ENCODE measurements around the gene PNPLA5. TPM values are rescaled to one million over a fixed set of nuclear protein-coding genes. Genes with fewer than 3 reads are reported as not detected.

The PNPLA5 gene
- total RNA-seq, 2 experiments from 2014 or later: 0.15 TPM; not detected in 1

- H3K27ac ChIP-seq (ENCODE audit: low read depth, low read length, poor library complexity, severe bottlenecking): no peak overlapping the region
- no peaks in the 10 kb centered on the region for H3K9me3 ChIP-seq (ENCODE audit: low read length)
- no TSS peak for BruUV-seq (replicated peaks)
- intact Hi-C loops (cut with micrococcal nuclease; ENCODE audit: unreplicated experiment): no loop called here
- H3K4me3 ChIP-seq (ENCODE audit: low read depth, low read length, poor library complexity, severe bottlenecking): no peak overlapping the region
- H3K79me2 ChIP-seq (ENCODE audit: insufficient read depth, low read depth, low read length): no peaks in the 10 kb centered on the region
- no peaks in the 10 kb centered on the region for H3K9me2 ChIP-seq (ENCODE audit: insufficient read depth, low read length)
- no peak for DNase-seq (ENCODE audit: low spot score)
- H2AFZ ChIP-seq (ENCODE audit: low read length): no peak overlapping the region
- no peaks in the 10 kb centered on the region for H3K36me3 ChIP-seq (ENCODE audit: insufficient read depth, low read length)
- no peaks in the 10 kb centered on the region for H4K20me1 ChIP-seq (ENCODE audit: insufficient read depth, low read length)
- TF ChIP-seq EZH2phosphoT487 (IDR thresholded peaks at IDR 0.05; ENCODE audit: borderline replicate concordance, low read depth, low read length) (no peak), CTCF (conservative IDR thresholded peaks at IDR 0.05; ENCODE audit: low read length) (no peak)
- POLR2A ChIA-PET: no interaction called here
- no peaks in the 10 kb centered on the region for H3K4me1 ChIP-seq (ENCODE audit: insufficient read depth, low read length, poor library complexity, severe bottlenecking)
- H3K4me2 ChIP-seq (ENCODE audit: low read length): no peak overlapping the region
- CTCF ChIA-PET (ENCODE audit: unreplicated experiment): no interaction called here
Measured at GRCh38 chr22:43847376-43848289, 44.2 kb downstream of the PNPLA5 start.

GRCh38 chr22:43846966-43847365 lies 44.8 kb downstream of the PNPLA5 start:
- ChIA-PET POLR2A (no interaction called here), CTCF (ENCODE audit: unreplicated experiment) (no interaction called here)
- no peak overlapping the region for H3K4me2 ChIP-seq (ENCODE audit: low read length)
- no peaks in the 10 kb centered on the region for H3K36me3 ChIP-seq (ENCODE audit: insufficient read depth, low read length)
- H3K4me3 ChIP-seq (ENCODE audit: low read depth, low read length, poor library complexity, severe bottlenecking): no peak overlapping the region
- DNase-seq (ENCODE audit: low spot score): no peak
- H3K27ac ChIP-seq (ENCODE audit: low read depth, low read length, poor library complexity, severe bottlenecking): no peak overlapping the region
- intact Hi-C loops (cut with micrococcal nuclease; ENCODE audit: unreplicated experiment): no loop called here
- TF ChIP-seq EZH2phosphoT487 (IDR thresholded peaks at IDR 0.05; ENCODE audit: borderline replicate concordance, low read depth, low read length) (no peak), CTCF (conservative IDR thresholded peaks at IDR 0.05; ENCODE audit: low read length) (no peak)
- no peaks in the 10 kb centered on the region for H3K79me2 ChIP-seq (ENCODE audit: insufficient read depth, low read depth, low read length)
- no peaks in the 10 kb centered on the region for H3K4me1 ChIP-seq (ENCODE audit: insufficient read depth, low read length, poor library complexity, severe bottlenecking)
- H3K9me3 ChIP-seq (ENCODE audit: low read length): no peaks in the 10 kb centered on the region
- no peak overlapping the region for H2AFZ ChIP-seq (ENCODE audit: low read length)
- BruUV-seq (replicated peaks): no TSS peak
- H4K20me1 ChIP-seq (ENCODE audit: insufficient read depth, low read length): no peaks in the 10 kb centered on the region
- no peaks in the 10 kb centered on the region for H3K9me2 ChIP-seq (ENCODE audit: insufficient read depth, low read length)

GRCh38 chr22:43845981-43846380 lies 45.8 kb downstream of the PNPLA5 start:
- no peaks in the 10 kb centered on the region for H3K79me2 ChIP-seq (ENCODE audit: insufficient read depth, low read depth, low read length)
- no peak overlapping the region for H3K27ac ChIP-seq (ENCODE audit: low read depth, low read length, poor library complexity, severe bottlenecking)
- H3K36me3 ChIP-seq (ENCODE audit: insufficient read depth, low read length): no peaks in the 10 kb centered on the region
- H3K4me1 ChIP-seq (ENCODE audit: insufficient read depth, low read length, poor library complexity, severe bottlenecking): no peaks in the 10 kb centered on the region
- no peaks in the 10 kb centered on the region for H3K9me3 ChIP-seq (ENCODE audit: low read length)
- TF ChIP-seq CTCF (conservative IDR thresholded peaks at IDR 0.05; ENCODE audit: low read length): no peak
- TF ChIP-seq EZH2phosphoT487 (IDR thresholded peaks at IDR 0.05; ENCODE audit: borderline replicate concordance, low read depth, low read length): no peak
- CTCF ChIA-PET (ENCODE audit: unreplicated experiment): no interaction called here
- DNase-seq (ENCODE audit: low spot score): no peak
- no peak overlapping the region for H3K4me3 ChIP-seq (ENCODE audit: low read depth, low read length, poor library complexity, severe bottlenecking)
- no peak overlapping the region for H2AFZ ChIP-seq (ENCODE audit: low read length)
- POLR2A ChIA-PET: no interaction called here
- no peak overlapping the region for H3K4me2 ChIP-seq (ENCODE audit: low read length)
- BruUV-seq (replicated peaks): no TSS peak
- H4K20me1 ChIP-seq (ENCODE audit: insufficient read depth, low read length): no peaks in the 10 kb centered on the region
- intact Hi-C loops (cut with micrococcal nuclease; ENCODE audit: unreplicated experiment): no loop called here
- H3K9me2 ChIP-seq (ENCODE audit: insufficient read depth, low read length): no peaks in the 10 kb centered on the region

Data from OCI-LY7 (cell line).